SK-N-SH treated with all-trans-retinoic acid at 6 μM for 48 hours (cell line): ENCODE data around the gene FAF1.

ENCODE experiments used
- ARNTL ChIP-seq: fragments of 450-650 bp; formaldehyde crosslinking; IDR thresholded peaks from 2 replicates; pipeline ENCODE4 v1.5.0; 2020; ENCODE audit warnings: low read depth, mild to moderate bottlenecking, moderate library complexity, borderline replicate concordance
- CSDC2 ChIP-seq: fragments of 250-450 bp; sonication (Bioruptor Pico); IDR thresholded peaks from 2 replicates; pipeline ENCODE4 v1.5.0; 2020; ENCODE audit warnings: mild to moderate bottlenecking, moderate library complexity
- GLIS3 ChIP-seq: fragments of 250-450 bp; sonication (Bioruptor Pico); IDR thresholded peaks from 2 replicates; pipeline ENCODE4 v1.5.0; 2020; ENCODE audit warnings: mild to moderate bottlenecking, moderate library complexity
- RARB ChIP-seq: fragments of 250-450 bp; sonication (Bioruptor Pico); IDR thresholded peaks from 2 replicates; pipeline ENCODE4 v1.8.0; 2021; ENCODE audit warnings: mild to moderate bottlenecking, moderate library complexity
- TCF4 ChIP-seq: fragments of 250-450 bp; sonication (Bioruptor Pico); IDR thresholded peaks from 2 replicates; pipeline ENCODE4 v1.8.0; 2021; ENCODE audit warnings: mild to moderate bottlenecking, moderate library complexity, borderline replicate concordance
- ZFP3 ChIP-seq: fragments of 250-450 bp; sonication (Bioruptor Pico); IDR thresholded peaks from 2 replicates; pipeline ENCODE4 v1.5.0; 2020; ENCODE audit warnings: mild to moderate bottlenecking, moderate library complexity
- ZFP30 ChIP-seq: fragments of 450-650 bp; formaldehyde crosslinking; IDR thresholded peaks from 2 replicates; pipeline ENCODE4 v1.5.0; 2022; ENCODE audit warnings: mild to moderate bottlenecking, moderate library complexity
- ZNF70 ChIP-seq: fragments of 450-650 bp; formaldehyde crosslinking; IDR thresholded peaks from 2 replicates; pipeline ENCODE4 v1.5.0; 2020; ENCODE audit warnings: mild to moderate bottlenecking, moderate library complexity
- ZNF8 ChIP-seq: fragments of 450-650 bp; formaldehyde crosslinking; IDR thresholded peaks from 2 replicates; pipeline ENCODE4 v1.5.0; 2020; ENCODE audit warnings: mild to moderate bottlenecking, moderate library complexity
- TF ChIP-seq, protein P1 (sequence below): fragments of 250-450 bp; sonication (Bioruptor Pico); IDR thresholded peaks from 2 replicates; pipeline ENCODE4 v1.5.1; 2020; ENCODE audit warnings: low read depth, mild to moderate bottlenecking, moderate library complexity
- TF ChIP-seq, protein P2 (sequence below): fragments of 250-450 bp; sonication (Bioruptor Pico); IDR thresholded peaks from 2 replicates; pipeline ENCODE4 v1.5.1; 2021; ENCODE audit warnings: mild to moderate bottlenecking, moderate library complexity
- TF ChIP-seq, protein P3 (sequence below): fragments of 250-450 bp; sonication (Bioruptor Pico); IDR thresholded peaks from 2 replicates; pipeline ENCODE4 v1.8.0; 2020; ENCODE audit warnings: mild to moderate bottlenecking, moderate library complexity, borderline replicate concordance

DNA sequence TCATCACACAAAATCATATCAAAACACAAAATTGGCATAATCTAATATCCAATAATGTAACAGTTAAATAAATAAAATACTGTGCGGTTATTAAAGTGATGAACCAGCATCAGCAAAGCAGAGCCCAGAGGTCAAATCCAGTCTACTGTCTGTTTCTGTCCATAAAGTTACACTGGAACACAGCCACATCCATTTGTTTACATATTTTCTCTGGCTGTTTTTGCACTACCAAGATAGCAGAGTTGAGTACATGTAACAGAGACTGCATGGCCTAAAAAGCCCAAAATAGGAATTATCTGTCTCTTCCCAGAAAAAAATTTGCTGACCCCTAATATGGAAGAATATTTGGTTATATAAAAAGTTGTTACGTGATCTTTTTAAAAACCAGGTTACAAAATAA, 294.7 kb downstream of the FAF1 start:
- TF ChIP-seq, protein P1, sequence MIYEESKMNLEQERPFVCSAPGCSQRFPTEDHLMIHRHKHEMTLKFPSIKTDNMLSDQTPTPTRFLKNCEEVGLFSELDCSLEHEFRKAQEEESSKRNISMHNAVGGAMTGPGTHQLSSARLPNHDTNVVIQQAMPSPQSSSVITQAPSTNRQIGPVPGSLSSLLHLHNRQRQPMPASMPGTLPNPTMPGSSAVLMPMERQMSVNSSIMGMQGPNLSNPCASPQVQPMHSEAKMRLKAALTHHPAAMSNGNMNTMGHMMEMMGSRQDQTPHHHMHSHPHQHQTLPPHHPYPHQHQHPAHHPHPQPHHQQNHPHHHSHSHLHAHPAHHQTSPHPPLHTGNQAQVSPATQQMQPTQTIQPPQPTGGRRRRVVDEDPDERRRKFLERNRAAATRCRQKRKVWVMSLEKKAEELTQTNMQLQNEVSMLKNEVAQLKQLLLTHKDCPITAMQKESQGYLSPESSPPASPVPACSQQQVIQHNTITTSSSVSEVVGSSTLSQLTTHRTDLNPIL = no peak
- TF ChIP-seq ZNF70 = no peak
- TF ChIP-seq ZFP30 (CRISPR knock-in tag) = no peak
- no peak for TF ChIP-seq ZNF8 (CRISPR knock-in tag)
- TF ChIP-seq CSDC2 (CRISPR knock-in tag) = no peak
- no peak for TF ChIP-seq TCF4
- TF ChIP-seq ARNTL (CRISPR knock-in tag) = no peak
- no peak for TF ChIP-seq ZFP3 (CRISPR knock-in tag)
- TF ChIP-seq, protein P2, sequence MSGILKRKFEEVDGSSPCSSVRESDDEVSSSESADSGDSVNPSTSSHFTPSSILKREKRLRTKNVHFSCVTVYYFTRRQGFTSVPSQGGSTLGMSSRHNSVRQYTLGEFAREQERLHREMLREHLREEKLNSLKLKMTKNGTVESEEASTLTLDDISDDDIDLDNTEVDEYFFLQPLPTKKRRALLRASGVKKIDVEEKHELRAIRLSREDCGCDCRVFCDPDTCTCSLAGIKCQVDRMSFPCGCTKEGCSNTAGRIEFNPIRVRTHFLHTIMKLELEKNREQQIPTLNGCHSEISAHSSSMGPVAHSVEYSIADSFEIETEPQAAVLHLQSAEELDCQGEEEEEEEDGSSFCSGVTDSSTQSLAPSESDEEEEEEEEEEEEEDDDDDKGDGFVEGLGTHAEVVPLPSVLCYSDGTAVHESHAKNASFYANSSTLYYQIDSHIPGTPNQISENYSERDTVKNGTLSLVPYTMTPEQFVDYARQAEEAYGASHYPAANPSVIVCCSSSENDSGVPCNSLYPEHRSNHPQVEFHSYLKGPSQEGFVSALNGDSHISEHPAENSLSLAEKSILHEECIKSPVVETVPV (CRISPR knock-in tag) = no peak
- TF ChIP-seq, protein P3, sequence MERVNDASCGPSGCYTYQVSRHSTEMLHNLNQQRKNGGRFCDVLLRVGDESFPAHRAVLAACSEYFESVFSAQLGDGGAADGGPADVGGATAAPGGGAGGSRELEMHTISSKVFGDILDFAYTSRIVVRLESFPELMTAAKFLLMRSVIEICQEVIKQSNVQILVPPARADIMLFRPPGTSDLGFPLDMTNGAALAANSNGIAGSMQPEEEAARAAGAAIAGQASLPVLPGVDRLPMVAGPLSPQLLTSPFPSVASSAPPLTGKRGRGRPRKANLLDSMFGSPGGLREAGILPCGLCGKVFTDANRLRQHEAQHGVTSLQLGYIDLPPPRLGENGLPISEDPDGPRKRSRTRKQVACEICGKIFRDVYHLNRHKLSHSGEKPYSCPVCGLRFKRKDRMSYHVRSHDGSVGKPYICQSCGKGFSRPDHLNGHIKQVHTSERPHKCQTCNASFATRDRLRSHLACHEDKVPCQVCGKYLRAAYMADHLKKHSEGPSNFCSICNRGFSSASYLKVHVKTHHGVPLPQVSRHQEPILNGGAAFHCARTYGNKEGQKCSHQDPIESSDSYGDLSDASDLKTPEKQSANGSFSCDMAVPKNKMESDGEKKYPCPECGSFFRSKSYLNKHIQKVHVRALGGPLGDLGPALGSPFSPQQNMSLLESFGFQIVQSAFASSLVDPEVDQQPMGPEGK (CRISPR knock-in tag) = no peak
- no peak for TF ChIP-seq RARB (CRISPR knock-in tag)
- no peak for TF ChIP-seq GLIS3
